HG03439 (cell line): ENCODE measurements around the gene DYSF.

Source experiments
- ATAC-seq: cut with Tn5 transposase; IDR thresholded peaks from one replicate; pipeline ENCODE4 v1.9.1; 2021; ENCODE audit warnings: mild to moderate bottlenecking, moderate library complexity; ENCODE audit not compliant: unreplicated experiment

Gene DYSF

DNA sequence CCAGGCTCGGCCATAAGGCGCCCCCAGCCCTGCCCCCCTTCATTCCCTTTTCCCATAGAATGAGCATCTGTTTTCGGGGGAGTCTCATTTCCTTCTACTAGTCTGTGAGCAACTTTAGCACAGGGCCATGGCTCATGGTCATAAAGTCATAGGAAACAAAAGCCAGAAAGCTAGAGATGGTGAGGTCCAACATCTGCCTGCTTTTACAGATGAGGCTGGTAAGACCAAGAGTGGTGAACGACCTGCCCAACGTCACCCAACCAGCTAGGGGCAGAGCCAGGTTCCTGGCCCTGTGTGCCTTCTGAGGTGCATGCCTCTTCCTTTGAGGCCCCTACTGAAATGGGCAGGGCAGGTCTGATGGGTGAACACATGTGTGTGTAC is 212.7 kb downstream of the DYSF start:
- ATAC-seq: no peak

DNA sequence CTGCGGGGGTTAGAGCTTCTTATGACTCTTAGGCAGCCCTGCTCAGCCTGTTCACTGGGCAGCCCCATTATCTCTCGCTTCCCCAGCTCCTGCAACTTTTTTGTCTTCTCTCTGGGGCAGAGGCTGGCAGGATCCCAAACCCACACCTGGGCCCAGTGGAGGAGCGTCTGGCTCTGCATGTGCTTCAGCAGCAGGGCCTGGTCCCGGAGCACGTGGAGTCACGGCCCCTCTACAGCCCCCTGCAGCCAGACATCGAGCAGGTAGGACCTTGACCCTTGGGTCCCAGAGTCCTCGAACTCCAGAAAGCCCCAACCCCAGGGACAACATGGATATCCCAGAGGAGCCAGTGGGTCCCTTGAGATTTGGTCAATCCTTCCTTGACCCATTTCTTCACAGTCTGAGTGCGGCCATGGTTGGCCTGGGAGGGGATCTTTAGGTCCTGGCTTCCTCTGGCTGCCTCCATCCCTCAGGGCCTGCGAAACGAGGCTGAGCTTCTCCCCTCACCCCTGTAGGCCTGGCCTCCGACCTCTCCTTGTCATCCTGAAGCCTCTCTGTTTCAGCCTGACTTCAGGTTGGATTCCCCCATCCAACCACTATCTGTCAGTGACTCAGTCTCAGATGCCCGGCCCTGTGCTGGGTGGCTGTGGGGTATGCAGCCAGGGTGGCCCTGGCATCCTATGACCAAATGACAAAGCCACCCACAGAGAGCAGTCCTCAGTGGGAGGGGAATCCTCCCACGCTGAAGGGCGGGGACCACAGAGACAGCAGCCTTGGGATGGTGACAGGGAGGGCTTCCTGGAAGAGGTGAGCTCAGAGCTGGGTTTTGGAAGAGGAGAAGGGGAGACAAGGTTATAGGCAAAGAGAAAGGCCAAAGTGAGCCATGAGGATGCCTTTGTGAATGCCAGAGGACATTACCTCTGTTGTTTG is 214.2 kb downstream of the DYSF start:
- ATAC-seq: no peak

DNA sequence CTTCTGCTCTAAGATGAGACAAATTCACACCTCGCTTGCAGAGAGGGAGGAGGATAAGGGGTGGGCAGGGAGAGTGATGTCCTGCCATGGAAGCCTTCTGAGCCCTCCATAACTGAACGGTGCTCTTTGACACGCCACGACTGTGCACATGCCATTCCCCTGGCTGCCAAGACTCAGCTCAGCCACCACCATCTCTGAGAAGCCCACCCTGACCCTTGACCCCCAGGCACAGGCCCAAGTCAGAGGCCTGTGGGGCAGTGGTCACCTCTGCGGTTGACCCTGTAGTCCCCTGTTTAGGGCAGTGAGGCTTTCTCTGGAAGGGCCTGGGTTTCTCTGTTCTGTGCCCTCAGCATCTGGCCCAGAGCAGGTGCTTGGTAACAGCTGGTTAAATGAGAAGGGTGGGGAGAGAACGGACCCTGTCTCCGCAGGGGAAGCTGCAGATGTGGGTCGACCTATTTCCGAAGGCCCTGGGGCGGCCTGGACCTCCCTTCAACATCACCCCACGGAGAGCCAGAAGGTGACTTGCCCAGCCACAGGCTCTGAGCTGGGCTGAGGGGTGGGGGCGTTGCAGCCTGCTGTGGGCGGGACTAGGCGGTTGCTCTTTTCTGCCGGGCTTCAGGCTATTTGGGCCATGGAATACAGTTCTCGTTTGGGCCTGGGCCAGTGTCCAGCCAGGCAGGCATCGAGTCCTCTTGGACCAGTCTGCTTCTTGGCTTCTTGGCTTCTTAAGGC is 215.1 kb downstream of the DYSF start:
- no peak for ATAC-seq

DNA sequence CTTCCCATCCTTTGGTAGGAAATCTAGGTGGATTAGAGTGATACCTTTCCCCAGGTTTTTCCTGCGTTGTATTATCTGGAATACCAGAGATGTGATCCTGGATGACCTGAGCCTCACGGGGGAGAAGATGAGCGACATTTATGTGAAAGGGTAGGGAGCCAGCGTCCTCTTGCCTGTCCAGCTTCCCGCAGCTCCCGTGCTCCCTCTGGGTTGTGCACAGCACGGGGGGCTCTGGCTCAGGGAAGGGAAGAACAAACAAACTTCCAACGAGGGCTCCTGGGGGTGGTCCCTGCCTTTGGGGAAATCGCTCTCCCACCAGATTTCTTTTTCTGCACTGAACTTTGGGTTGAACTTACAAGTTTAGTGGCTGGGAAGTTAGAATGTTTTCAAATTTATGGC is 215.7 kb downstream of the DYSF start:
- no peak for ATAC-seq

DNA sequence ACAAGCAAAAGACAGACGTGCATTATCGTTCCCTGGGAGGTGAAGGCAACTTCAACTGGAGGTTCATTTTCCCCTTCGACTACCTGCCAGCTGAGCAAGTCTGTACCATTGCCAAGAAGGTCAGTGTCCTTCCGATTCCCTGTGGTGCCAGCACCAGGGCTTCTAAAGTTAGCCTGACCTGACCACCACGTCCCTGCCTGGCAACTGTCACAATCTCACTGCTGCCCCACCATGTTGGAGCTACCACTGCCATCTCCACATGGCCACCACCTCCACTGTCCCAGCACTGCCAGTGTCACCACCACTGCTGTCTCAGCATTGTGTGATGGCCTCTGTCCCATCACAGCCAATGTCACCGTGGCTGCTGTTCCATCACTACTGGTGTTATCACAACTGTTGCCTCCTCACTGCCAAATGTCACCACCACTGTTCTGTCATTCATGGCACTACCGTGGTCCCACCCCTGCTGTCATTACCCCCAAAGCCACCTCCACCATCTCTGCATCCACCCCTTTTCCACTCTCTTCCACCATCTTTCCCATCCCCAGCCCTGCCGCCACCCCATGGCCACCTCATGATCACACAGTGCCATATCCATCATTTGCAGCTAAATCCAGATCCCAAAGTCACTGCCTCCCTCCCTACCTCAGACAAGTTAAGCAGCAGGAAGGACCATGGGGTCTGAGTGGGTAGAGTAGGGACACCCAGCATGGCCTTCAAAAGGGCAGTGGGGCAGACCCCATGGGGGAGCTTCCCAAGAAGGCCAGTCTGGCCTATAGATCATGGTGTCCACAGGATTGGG is 216.5 kb downstream of the DYSF start:
- ATAC-seq: no peak

DNA sequence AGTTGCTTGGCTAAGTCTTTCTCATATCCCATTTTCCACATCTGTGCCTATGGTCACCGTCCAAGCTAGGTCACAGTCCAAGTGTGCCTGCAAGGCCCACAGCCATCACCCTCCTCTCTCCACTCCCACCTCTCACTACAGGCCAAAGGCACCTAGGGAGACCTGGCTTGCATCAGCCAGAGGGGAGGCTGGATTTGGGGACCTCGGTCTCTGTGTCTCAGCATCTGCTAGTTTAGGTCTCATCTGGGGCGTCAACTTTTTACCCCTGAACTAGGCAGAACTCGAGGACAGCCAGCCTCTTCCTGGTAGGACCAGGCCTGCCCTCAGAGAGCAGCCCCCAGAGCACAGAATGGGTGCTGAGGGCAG is 217.1 kb downstream of the DYSF start:
- ATAC-seq: no peak

DNA sequence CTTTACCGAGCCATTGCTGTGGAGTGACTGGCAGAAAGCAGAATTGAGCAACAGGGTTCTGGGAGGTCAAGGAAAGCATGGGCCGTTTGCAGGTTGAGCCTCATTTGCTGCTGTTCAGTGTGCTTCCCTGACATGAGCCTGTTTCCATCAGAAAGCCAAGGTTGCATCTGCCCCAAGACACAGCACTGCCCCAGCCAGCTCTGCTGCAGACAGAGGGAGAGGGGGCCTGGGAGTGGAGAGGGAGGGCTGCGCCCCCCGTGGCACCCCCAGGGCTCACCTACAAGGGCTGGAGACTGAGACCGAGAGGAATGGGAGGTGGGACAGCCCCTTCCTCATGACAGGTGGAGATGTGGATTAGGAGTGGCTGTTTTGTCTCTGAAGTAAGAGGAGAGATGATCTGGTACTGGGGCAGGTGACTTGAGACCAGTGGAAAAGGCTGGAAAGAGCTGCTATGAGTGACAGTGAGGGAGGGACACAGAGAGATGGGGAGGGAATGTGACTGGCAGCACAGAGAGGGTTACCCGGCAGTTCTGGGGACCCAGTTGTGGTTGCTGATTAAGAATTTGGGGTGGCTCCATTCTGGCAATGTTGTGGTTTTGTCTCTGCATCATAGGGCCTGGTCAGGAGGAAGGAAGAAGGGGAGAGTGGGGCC is 218.0 kb downstream of the DYSF start:
- no peak for ATAC-seq

DNA sequence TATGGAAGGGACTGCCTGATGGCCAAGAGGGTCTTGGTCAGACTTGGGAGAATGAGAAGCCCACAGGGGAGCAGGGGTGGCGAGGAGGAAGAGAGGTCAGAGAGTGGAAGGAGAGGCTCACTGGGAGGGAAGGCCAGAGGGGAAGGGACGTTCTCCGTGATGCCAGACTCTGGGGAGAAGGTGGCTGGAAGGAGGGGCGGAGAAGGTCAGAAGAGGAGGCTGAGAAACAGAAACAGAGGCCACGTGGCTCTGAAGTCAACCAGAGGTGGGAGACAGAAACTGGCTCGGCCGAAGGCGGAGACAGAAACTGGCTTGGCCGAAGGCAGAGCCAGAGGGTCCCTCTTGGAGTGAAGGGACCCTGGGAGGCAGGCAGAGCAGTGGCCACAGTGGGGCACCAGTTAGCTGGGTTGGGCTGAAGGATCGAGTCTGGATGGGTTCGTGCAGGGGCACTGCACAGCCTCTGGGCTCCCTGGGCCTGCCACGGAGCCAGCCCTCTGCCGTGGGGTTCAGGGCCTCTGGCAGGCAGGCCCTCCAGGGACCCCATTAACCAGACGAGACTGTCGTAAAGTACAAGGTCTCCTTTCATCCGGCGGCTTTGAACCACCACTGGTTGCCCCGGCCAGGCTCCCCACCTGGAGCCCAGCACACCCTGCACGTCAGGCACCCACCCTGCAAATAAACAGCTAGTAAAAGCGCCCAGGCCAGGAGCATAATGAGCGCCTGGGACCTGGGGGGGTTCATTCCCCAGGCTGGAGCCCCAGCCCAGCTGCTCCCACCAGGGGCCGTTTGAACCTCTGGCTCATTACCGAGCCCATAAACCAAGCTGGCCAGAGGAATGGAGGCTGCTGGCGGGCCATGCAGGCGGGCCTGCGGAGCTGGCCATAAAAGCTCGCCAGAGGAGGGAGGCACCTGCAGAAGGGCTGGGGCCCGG is 218.8 kb downstream of the DYSF start:
- ATAC-seq: no peak

DNA sequence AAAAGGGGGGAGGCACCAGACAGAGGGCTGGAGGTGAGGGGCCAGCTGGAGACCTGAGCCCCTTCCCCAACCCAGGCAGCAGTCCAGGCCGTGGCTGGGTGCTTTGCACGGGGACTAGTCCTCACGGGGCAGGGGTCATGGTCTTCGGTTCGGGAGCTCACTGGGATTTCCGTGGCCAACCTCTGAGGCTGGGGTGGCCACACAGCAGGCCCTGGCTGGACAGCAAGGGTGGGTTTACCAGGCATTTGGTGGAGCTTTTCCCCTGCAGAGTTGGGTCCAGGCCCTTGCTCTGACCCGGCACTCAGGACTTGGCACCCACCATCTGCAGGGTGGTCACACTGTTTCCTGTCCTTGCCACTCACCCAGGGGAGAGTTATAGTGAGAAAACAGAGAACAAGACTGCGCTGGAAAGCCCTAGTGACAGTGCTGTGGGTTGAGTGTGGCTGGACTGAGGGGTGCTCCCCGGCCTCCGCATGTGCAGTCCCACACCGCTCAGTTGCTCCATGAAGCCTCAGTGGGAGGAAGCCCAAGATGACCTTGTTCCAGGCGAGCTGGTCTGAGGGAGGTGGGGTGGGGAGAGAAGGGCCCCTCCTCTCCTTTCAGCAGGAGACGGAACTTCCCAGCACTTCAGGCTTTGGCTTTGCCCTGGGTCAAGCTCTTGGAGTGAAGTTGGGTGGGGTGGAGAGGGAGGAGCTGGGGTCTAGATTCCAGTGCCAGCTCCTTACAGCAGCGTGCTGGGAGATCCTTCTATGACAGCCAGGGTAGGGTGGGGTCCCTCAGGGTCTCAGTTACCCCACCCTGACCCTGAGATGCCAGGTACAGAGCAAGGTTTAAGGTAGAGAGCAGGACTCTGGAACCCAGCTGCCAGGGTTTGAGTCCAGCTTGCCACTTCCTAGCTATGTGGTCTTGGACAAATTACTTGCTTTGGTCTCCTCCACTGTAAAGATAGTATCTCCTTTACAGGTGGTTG is 219.8 kb downstream of the DYSF start:
- ATAC-seq: no peak

DNA sequence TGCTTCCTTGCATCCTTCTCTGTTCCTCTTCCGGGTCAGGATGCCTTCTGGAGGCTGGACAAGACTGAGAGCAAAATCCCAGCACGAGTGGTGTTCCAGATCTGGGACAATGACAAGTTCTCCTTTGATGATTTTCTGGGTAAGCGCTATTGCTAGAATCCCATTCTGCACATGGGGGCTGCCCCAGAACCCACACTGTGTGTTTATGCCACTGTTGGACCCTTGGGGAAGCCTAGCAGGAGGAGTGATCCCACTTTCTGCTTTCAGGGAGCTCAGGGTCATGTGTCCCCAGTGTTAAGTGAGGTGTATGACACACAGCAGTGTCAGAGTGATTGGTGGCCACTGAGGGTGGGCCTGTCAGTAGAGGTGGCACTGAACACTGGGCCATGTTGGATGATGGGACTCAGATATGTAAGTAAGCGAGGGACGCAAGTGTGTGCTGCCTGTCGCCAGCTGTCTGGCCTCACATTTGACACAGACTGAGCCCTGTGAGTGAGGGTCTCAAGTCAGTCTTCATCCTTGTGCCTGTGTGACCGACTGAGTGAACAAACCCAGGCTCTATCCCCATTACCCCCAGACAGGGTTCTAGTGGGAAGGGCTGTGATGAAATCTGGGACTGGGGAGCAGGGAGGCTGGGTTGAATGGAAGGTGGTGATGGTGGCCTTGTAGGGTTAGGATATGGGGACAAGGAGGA is 220.9 kb downstream of the DYSF start:
- no peak for ATAC-seq

DNA sequence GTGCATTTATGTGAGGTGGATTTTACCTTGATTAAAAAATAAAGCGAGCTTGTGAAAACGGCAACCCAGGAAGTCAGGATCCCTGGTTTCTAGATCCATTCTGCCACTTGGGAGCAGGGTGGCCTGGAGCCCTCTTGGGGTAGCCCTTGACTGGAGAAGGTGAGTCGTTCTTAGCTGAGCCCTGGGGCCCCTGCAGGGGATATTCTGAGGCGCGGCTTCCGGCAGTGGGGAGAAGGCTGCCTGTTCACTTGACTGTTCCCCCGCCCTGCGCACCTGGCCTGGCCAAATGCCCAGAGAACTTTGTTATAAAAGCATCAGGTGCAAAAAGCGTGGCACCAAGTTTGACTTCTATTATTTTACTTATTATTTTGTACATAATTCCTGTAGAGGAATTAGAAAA is 221.9 kb downstream of the DYSF start:
- no peak for ATAC-seq

DNA sequence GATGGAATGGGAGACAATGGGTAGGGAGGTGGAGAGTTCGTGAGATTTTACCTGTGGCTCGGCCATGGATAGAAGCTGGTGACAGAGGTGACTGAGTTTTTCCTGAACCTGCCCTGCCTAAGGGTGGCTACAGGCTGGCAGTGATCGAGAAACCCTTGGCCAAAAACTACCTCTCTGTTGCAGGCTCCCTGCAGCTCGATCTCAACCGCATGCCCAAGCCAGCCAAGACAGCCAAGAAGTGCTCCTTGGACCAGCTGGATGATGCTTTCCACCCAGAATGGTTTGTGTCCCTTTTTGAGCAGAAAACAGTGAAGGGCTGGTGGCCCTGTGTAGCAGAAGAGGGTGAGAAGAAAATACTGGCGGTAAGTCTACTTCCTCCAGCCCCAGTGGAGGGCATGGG is 225.5 kb downstream of the DYSF start:
- no peak for ATAC-seq

DNA sequence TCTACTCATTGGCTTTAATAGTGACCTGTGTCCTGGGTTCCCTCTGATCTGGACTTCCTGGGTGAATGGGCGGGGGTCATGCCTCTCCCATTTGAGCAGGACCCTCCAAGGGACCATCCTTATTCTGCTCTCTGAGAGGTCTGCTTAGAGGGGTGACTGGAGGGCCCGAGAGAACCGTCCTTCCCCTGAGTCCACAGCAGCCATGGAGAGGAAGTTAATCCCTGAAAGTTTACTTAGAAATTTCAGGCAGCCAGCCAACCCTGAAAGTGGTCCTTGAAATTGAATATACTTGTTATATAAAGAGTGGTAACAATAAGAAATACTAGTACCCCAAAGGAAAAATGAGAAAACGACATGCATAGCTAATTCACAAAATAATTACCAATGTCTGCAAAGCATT is 226.1 kb downstream of the DYSF start:
- ATAC-seq: no peak

DNA sequence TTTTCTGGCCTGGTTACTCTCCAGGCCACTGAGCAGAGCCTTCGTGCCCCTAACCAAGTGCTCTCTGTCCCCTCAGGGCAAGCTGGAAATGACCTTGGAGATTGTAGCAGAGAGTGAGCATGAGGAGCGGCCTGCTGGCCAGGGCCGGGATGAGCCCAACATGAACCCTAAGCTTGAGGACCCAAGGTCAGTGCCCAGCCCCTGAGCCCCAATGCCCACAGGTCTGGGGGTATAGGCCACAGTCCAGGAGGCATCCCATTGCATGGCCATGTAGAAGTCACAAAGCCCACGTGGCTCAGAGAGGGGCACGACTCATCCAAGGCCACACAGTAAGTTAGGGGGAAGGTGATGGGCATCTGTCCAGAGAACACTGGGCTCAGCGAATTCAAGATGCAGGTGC is 227.6 kb downstream of the DYSF start:
- ATAC-seq: no peak

DNA sequence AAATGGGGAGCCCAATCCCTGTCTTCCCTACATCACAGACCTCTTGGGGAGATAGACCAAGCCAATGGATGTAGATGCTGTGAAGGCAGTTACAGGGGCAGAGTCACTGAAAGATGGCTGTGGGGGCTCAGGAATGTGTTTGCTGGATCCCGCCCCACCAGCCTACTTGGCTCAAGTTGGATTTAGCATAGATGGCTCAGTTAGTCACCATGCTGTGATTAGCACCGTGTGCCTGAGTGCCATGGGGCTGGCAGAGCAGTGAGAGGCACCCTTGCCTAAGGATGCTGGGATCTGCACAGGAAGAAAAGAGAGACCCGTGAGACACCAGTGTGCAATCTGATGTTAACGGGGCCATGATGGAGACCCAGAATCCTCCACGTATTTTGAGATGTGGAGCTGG is 228.3 kb downstream of the DYSF start:
- ATAC-seq: no peak

DNA sequence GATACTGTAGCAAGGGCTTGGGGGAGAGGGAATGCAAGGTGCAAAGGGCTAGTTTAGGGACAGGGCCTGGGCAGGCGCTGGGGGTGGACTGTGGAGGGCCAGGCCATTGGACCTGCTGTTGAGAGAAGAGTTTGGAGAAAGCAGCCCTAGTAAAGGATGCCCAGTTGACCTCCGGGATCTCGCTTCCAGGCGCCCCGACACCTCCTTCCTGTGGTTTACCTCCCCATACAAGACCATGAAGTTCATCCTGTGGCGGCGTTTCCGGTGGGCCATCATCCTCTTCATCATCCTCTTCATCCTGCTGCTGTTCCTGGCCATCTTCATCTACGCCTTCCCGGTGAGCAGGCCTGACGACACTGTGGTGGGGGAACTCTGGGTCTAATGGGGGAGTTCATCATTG is 229.0 kb downstream of the DYSF start:
- ATAC-seq: no peak

DNA sequence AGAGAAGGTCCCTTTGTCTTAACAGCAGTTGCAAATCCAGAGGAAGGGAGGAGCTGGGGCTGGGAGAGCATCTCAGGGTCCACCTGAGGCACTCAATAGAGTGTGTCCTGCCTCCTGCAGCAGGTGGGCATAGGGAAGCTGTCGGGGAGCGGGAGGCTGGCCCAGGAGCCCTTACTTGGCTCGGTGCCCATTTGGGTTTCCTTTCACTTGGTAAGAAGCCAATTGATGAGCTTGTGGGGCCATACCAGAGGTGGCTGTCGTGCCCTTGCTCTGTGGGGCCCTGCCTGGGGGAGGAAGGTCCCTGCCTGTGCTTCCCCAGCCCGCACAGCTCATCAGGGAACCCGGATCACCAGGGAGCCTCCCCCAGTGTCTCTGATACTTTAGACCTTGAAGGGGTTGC is 229.7 kb downstream of the DYSF start:
- no peak for ATAC-seq

DNA sequence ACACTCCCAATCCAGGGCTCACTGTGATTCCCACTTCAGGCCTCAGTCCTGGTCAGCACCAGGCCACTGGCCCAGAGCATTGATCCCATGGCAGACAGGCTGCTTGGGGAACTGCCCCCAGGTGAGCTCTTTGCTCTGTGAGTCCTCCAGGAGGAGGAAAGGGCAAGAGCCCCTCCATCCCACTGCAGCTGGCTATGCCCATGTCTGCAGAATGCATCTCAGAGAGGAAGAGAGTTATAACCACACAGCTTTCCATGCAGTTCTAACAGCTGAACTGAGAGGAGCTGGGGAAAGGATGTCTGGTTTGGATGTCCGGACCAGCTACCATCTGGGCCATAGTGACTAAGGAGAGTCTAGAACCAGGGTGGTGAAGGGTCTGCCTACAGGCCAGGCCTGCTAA is 230.3 kb downstream of the DYSF start:
- ATAC-seq: no peak
